Kidney epithelial cell (primary cell): ENCODE measurements around the gene FRS2. TPM values are rescaled to one million over a fixed set of nuclear protein-coding genes. Genes with fewer than 3 reads are reported as not detected.

Experiments used
- DNase-seq: peaks from one replicate; pipeline ENCODE4 v3.0.0-alpha.2; 2010; ENCODE audit warnings: low read depth
- H3K27me3 ChIP-seq: 2 replicates; pipeline ENCODE4 v1.6.0; 2011; ENCODE audit warnings: low read length; ENCODE audit not compliant: control insufficient read depth, insufficient read depth
- H3K36me3 ChIP-seq: 2 replicates; pipeline ENCODE4 v1.5.1; 2011; ENCODE audit warnings: low read length; ENCODE audit not compliant: control insufficient read depth, insufficient read depth
- H3K4me3 ChIP-seq: 2 replicates; pipeline ENCODE4 v1.5.1; 2011; ENCODE audit warnings: low read depth, mild to moderate bottlenecking, control low read depth, low read length
- CTCF ChIP-seq: IDR thresholded peaks from 2 replicates; pipeline ENCODE4 v1.5.1; 2011; ENCODE audit warnings: mild to moderate bottlenecking, moderate library complexity, low read length, control low read depth, inconsistent platforms; ENCODE audit not compliant: insufficient read depth, poor library complexity, severe bottlenecking
- total RNA-seq: library from RNA; depleted of rRNA; stranded (reverse); fragments of >200 nt; gene quantifications from 2 replicates; pipeline ENCODE4 v1.2.3, GENCODE V29; 2015

Gene FRS2
- total RNA-seq, 1 donor from 2014 or later: 26.6 TPM

- Histone ChIP-seq H3K36me3 (no peaks in the 10 kb centered on the region), H3K27me3 (no peaks in the 10 kb centered on the region), H3K4me3 (no peak overlapping the region)
- no peak for DNase-seq
- TF ChIP-seq CTCF: no peak
These were observed 38.4 kb downstream of the FRS2 start for GRCh38 chr12:69508621-69509020.

- no peak for DNase-seq
- Histone ChIP-seq H3K36me3 (no peaks in the 10 kb centered on the region), H3K4me3 (no peak overlapping the region), H3K27me3 (no peaks in the 10 kb centered on the region)
- TF ChIP-seq CTCF: no peak
These were observed 39.1 kb downstream of the FRS2 start for GRCh38 chr12:69509308-69509736.

GRCh38 chr12:69509904-69510827 lies 40.0 kb downstream of the FRS2 start:
- no peak for TF ChIP-seq CTCF
- Histone ChIP-seq H3K27me3 (no peaks in the 10 kb centered on the region), H3K36me3 (no peaks in the 10 kb centered on the region), H3K4me3 (no peak overlapping the region)
- no peak for DNase-seq

GRCh38 chr12:69511016-69511415 lies 40.8 kb downstream of the FRS2 start:
- Histone ChIP-seq H3K4me3 (no peak overlapping the region), H3K27me3 (no peaks in the 10 kb centered on the region), H3K36me3 (no peaks in the 10 kb centered on the region)
- DNase-seq: no peak
- no peak for TF ChIP-seq CTCF

GRCh38 chr12:69511469-69512267 lies 41.5 kb downstream of the FRS2 start:
- no peaks in the 10 kb centered on the region for H3K36me3 ChIP-seq
- TF ChIP-seq CTCF: no peak
- H3K27me3 ChIP-seq: no peaks in the 10 kb centered on the region
- no peak overlapping the region for H3K4me3 ChIP-seq
- DNase-seq: no peak
